H9 (cell line): ENCODE measurements around the gene KLRC1. TPM values are rescaled to one million over a fixed set of nuclear protein-coding genes. Genes with fewer than 3 reads are reported as not detected.
"Not testable (repeated sequence)": the region's sequence is repeated elsewhere in the genome, so short reads cannot be mapped to it uniquely, and the experiment has no call there.

Source experiments
- DNase-seq: peaks from one replicate; pipeline ENCODE4 v3.0.0-alpha.2; 2017
- H2AFZ ChIP-seq: one replicate; pipeline ENCODE4 v1.6.1; 2013; ENCODE audit warnings: mild to moderate bottlenecking, low read length, control low read depth, moderate library complexity
- H2AK5ac ChIP-seq: 2 replicates; pipeline ENCODE4 v1.6.1; 2013; ENCODE audit warnings: low read length, control low read depth, mixed read lengths; ENCODE audit not compliant: insufficient read length
- H2BK120ac ChIP-seq: one replicate; pipeline ENCODE4 v1.6.1; 2013; ENCODE audit warnings: low read depth, mild to moderate bottlenecking, low read length, control low read depth, inconsistent platforms; ENCODE audit not compliant: poor library complexity, severe bottlenecking
- H2BK12ac ChIP-seq: 2 replicates; pipeline ENCODE4 v1.6.1; 2013; ENCODE audit warnings: low read length, control low read depth, mixed read lengths, low read depth; ENCODE audit not compliant: insufficient read length
- H2BK15ac ChIP-seq: 2 replicates; pipeline ENCODE4 v1.6.1; 2013; ENCODE audit warnings: low read depth, low read length, control low read depth
- H2BK20ac ChIP-seq: one replicate; pipeline ENCODE4 v1.6.1; 2013; ENCODE audit warnings: low read depth, mild to moderate bottlenecking, low read length, control low read depth, inconsistent platforms; ENCODE audit not compliant: poor library complexity, severe bottlenecking
- H2BK5ac ChIP-seq: 2 replicates; pipeline ENCODE4 v1.6.1; 2013; ENCODE audit warnings: low read length, control low read depth, mixed read lengths; ENCODE audit not compliant: insufficient read length
- H3K14ac ChIP-seq: 2 replicates; pipeline ENCODE4 v1.6.1; 2013; ENCODE audit warnings: low read length, control low read depth; ENCODE audit not compliant: insufficient read depth
- H3K18ac ChIP-seq: 2 replicates; pipeline ENCODE4 v1.6.1; 2013; ENCODE audit warnings: low read depth, mild to moderate bottlenecking, mixed read lengths, low read length, control low read depth; ENCODE audit not compliant: insufficient read length
- H3K23ac ChIP-seq: 2 replicates; pipeline ENCODE4 v1.6.1; 2013; ENCODE audit warnings: low read length, control low read depth, mixed read lengths, low read depth; ENCODE audit not compliant: insufficient read length
- H3K23me2 ChIP-seq: 2 replicates; pipeline ENCODE4 v1.6.1; 2013; ENCODE audit warnings: low read depth, mild to moderate bottlenecking, mixed read lengths, low read length, control low read depth; ENCODE audit not compliant: insufficient read length, poor library complexity, severe bottlenecking
- H3K27ac ChIP-seq: 2 replicates; pipeline ENCODE4 v1.5.1; 2013; ENCODE audit warnings: low read length, control low read depth, mixed read lengths, low read depth; ENCODE audit not compliant: insufficient read length
- H3K27me3 ChIP-seq: 2 replicates; pipeline ENCODE4 v1.6.1; 2013; ENCODE audit warnings: low read length, control low read depth, inconsistent platforms; ENCODE audit not compliant: insufficient read depth
- H3K4ac ChIP-seq: 2 replicates; pipeline ENCODE4 v1.6.1; 2013; ENCODE audit warnings: low read depth, mild to moderate bottlenecking, control low read depth, inconsistent platforms, low read length, moderate library complexity
- H3K4me1 ChIP-seq: 2 replicates; pipeline ENCODE4 v1.6.1; 2013; ENCODE audit warnings: low read length, control low read depth, inconsistent platforms; ENCODE audit not compliant: insufficient read depth
- H3K4me2 ChIP-seq: 2 replicates; pipeline ENCODE4 v1.6.1; 2013; ENCODE audit warnings: low read length, control low read depth, mixed read lengths; ENCODE audit not compliant: insufficient read length, insufficient read depth
- H3K56ac ChIP-seq: 2 replicates; pipeline ENCODE4 v1.6.1; 2013; ENCODE audit warnings: low read depth, mild to moderate bottlenecking, mixed read lengths, low read length, control low read depth; ENCODE audit not compliant: insufficient read length
- H3K79me1 ChIP-seq: 2 replicates; pipeline ENCODE4 v1.6.1; 2013; ENCODE audit warnings: low read depth, mild to moderate bottlenecking, moderate library complexity, low read length, control low read depth, inconsistent platforms; ENCODE audit not compliant: insufficient read depth, poor library complexity, severe bottlenecking
- H3K79me2 ChIP-seq: 2 replicates; pipeline ENCODE4 v1.6.1; 2013; ENCODE audit warnings: low read length, control low read depth, inconsistent platforms; ENCODE audit not compliant: insufficient read depth
- H3K9ac ChIP-seq: 2 replicates; pipeline ENCODE4 v1.6.1; 2013; ENCODE audit warnings: low read length, control low read depth, mixed read lengths; ENCODE audit not compliant: insufficient read length; ENCODE audit errors: extremely low read depth
- H3K9me3 ChIP-seq: one replicate; pipeline ENCODE4 v1.6.1; 2013; ENCODE audit warnings: low read depth, low read length, inconsistent platforms; ENCODE audit not compliant: control insufficient read depth
- H3T11ph ChIP-seq: one replicate; pipeline ENCODE4 v1.6.1; 2013; ENCODE audit warnings: mild to moderate bottlenecking, low read length, control low read depth, inconsistent platforms
- H4K20me1 ChIP-seq: one replicate; pipeline ENCODE4 v1.6.1; 2013; ENCODE audit not compliant: control insufficient read depth, insufficient read length, insufficient read depth
- H4K5ac ChIP-seq: 2 replicates; pipeline ENCODE4 v1.6.1; 2013; ENCODE audit warnings: low read depth, mild to moderate bottlenecking, mixed read lengths, low read length, control low read depth; ENCODE audit not compliant: insufficient read length
- H4K8ac ChIP-seq: replicated peaks from 2 replicates; pipeline ENCODE4 v1.6.1; 2013; ENCODE audit warnings: low read length, control low read depth, mixed read lengths, low read depth; ENCODE audit not compliant: insufficient read length
- H4K91ac ChIP-seq: 2 replicates; pipeline ENCODE4 v1.6.1; 2013; ENCODE audit warnings: low read depth, mild to moderate bottlenecking, moderate library complexity, mixed read lengths, low read length, control low read depth; ENCODE audit not compliant: insufficient read length
- H3K27ac Mint-ChIP-seq, 3 experiments: 2 replicates in 2 of 3; 3 replicates in 1 of 3; pipeline ENCODE4 v1.8.0; 2020 to 2021; ENCODE audit warnings: mixed read lengths in 3 of 3, mild to moderate bottlenecking in 1 of 3, moderate library complexity in 1 of 3
- H3K27me3 Mint-ChIP-seq: 2 replicates; pipeline ENCODE4 v1.8.0; 2021; ENCODE audit warnings: low read depth, mild to moderate bottlenecking, moderate library complexity, mixed read lengths
- H3K36me3 Mint-ChIP-seq, 3 experiments: 2 replicates in 2 of 3; 3 replicates in 1 of 3; pipeline ENCODE4 v1.8.0; 2020 to 2021; ENCODE audit warnings: low read depth in 3 of 3, mixed read lengths in 3 of 3; ENCODE audit not compliant: insufficient read depth in 1 of 3
- H3K4me1 Mint-ChIP-seq, 2 experiments: 2 replicates each; pipeline ENCODE4 v1.8.0; 2020; ENCODE audit warnings: mixed read lengths in 2 of 2
- H3K4me3 Mint-ChIP-seq, 2 experiments: 2 replicates in 1 of 2; 3 replicates in 1 of 2; pipeline ENCODE4 v1.8.0; 2020 to 2021; ENCODE audit warnings: mild to moderate bottlenecking in 2 of 2, mixed read lengths in 2 of 2, moderate library complexity in 1 of 2
- H3K9me3 Mint-ChIP-seq, 2 experiments: 2 replicates in 1 of 2; 3 replicates in 1 of 2; pipeline ENCODE4 v1.8.0; 2020; ENCODE audit warnings: mild to moderate bottlenecking in 2 of 2, mixed read lengths in 2 of 2, moderate library complexity in 1 of 2
- WGBS: extraction: QIAGEN DNeasy Blood & Tissue Kit; methylation state at CpG from one replicate; pipeline ENCODE4 v1.1.7; 2013; ENCODE audit warnings: missing lambda C conversion rate, low lambda C conversion rate, mixed read lengths; ENCODE audit not compliant: insufficient read length; ENCODE audit errors: extremely low coverage; 5-methylcytosine and 5-hydroxymethylcytosine counted together
- total RNA-seq: library from RNA; stranded (reverse); gene quantifications from 2 replicates; pipeline ENCODE4 v1.2.1, GENCODE V29; 2021

KLRC1 gene
- total RNA-seq, 1 experiment from 2014 or later = not detected

GRCh38 chr12:10430623-10431022 is 22.6 kb downstream of the KLRC1 start:
- H3K79me1 ChIP-seq, H2BK20ac ChIP-seq: not testable (repeated sequence)

GRCh38 chr12:10425938-10426337 is 27.2 kb downstream of the KLRC1 start:
- H3K9ac ChIP-seq, H3K56ac ChIP-seq, H2BK15ac ChIP-seq, H2BK20ac ChIP-seq, H4K8ac ChIP-seq, H3K27me3 Mint-ChIP-seq, H2BK5ac ChIP-seq, H3K79me1 ChIP-seq, H3K18ac ChIP-seq, H3K27ac Mint-ChIP-seq, DNase-seq, H3K23me2 ChIP-seq, H3T11ph ChIP-seq, H3K4me2 ChIP-seq, H3K14ac ChIP-seq, H3K23ac ChIP-seq, H2AK5ac ChIP-seq, H3K4me1 Mint-ChIP-seq, H3K4me1 ChIP-seq, H3K9me3 ChIP-seq, H3K27ac ChIP-seq, H4K20me1 ChIP-seq, H2BK120ac ChIP-seq, H3K79me2 ChIP-seq, H4K91ac ChIP-seq, H3K4ac ChIP-seq, H3K9me3 Mint-ChIP-seq, H4K5ac ChIP-seq, H2AFZ ChIP-seq, H3K36me3 Mint-ChIP-seq, H2BK12ac ChIP-seq, H3K27me3 ChIP-seq, H3K4me3 Mint-ChIP-seq: not testable (repeated sequence)
- WGBS = no CpG with 5 or more reads among the region's 8 CpGs

More at GRCh38 chr12:10430623-10431022, 22.6 kb downstream of the KLRC1 start:
- not testable (repeated sequence) for H3K27ac Mint-ChIP-seq, H2AFZ ChIP-seq, H3K36me3 Mint-ChIP-seq, H3K4me1 Mint-ChIP-seq, H4K20me1 ChIP-seq, H2BK12ac ChIP-seq, DNase-seq, H2BK5ac ChIP-seq, H3K4me1 ChIP-seq, H3K79me2 ChIP-seq, H3K14ac ChIP-seq, H3K56ac ChIP-seq, H3K23me2 ChIP-seq, H3K9ac ChIP-seq, H3K9me3 Mint-ChIP-seq, H2BK15ac ChIP-seq, H3K4me2 ChIP-seq, H3K27me3 Mint-ChIP-seq, H2AK5ac ChIP-seq, H4K91ac ChIP-seq, H3K4me3 Mint-ChIP-seq, H4K8ac ChIP-seq, H3K4ac ChIP-seq, H3K18ac ChIP-seq, H3K27ac ChIP-seq, H3K27me3 ChIP-seq, H4K5ac ChIP-seq, H2BK120ac ChIP-seq, H3T11ph ChIP-seq, H3K9me3 ChIP-seq, H3K23ac ChIP-seq
- no CpG with 5 or more reads among the region's 4 CpGs for WGBS
